Measurements from ENCODE around the gene NLGN1.

DNA sequence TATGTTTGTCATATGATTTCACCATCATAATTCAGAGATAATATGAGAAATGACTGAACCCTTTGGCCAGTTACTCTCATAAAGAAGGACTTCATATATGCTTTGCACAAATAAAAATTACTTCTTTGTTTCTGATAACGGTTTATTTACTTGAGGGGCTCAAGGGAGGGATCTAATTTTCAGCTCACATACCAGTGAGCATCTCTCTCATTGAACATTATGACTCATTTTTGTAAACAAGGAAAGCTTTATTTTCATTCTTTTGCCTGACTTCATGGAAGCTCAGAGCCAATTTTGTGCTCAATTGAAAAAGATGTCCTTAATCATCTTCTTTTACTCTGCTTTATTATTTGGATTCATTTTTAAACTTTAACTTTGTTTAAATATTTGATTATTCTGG is 5.8 kb downstream of the NLGN1 start:
- TF ChIP-seq FOXK2 (IDR thresholded peaks at IDR 0.05) = no peak
- TF ChIP-seq FOXA1 (IDR thresholded peaks at IDR 0.05) = no peak
- TF ChIP-seq TARDBP (IDR thresholded peaks at IDR 0.05) = no peak
- no peak for TF ChIP-seq ELF4 (IDR thresholded peaks at IDR 0.05)
